K562 (cell line): Measurements from ENCODE around the gene CREB5.

ENCODE experiments used
- BMI1 ChIP-seq: fragments of 150-350 bp; IDR thresholded peaks from 2 replicates; pipeline ENCODE4 v1.6.1; 2014; ENCODE audit warnings: low read length
- CTCF ChIP-seq, 3 experiments: IDR thresholded peaks in 2 of 3; conservative IDR thresholded peaks in 1 of 3; 2 replicates each; pipeline ENCODE4 v1.5.1; 2011 to 2012; ENCODE audit warnings: low read length in 3 of 3, mild to moderate bottlenecking in 3 of 3, control low read depth in 2 of 3, improper control_type of control experiment in 1 of 3, inconsistent platforms in 1 of 3, low read depth in 1 of 3, mixed read lengths in 1 of 3, moderate library complexity in 1 of 3; ENCODE audit not compliant: insufficient read depth in 2 of 3
- EZH2 ChIP-seq: IDR thresholded peaks from 2 replicates; pipeline ENCODE4 v1.6.1; 2012; ENCODE audit warnings: low read depth, mild to moderate bottlenecking, inconsistent platforms, low read length, borderline replicate concordance
- JUN ChIP-seq, 2 experiments: sonication (generic) in 1 of 2; formaldehyde crosslinking in 1 of 2; IDR thresholded peaks; 2 replicates each; pipeline versions ENCODE4 v1.6.1 to v1.8.0; 2012 to 2022; ENCODE audit warnings: borderline replicate concordance in 2 of 2, mild to moderate bottlenecking in 2 of 2, improper control_type of control experiment in 1 of 2, low read depth in 1 of 2, low read length in 1 of 2, missing genetic modification reagents in 1 of 2
- PREB ChIP-seq: sonication (generic); formaldehyde crosslinking; IDR thresholded peaks from 2 replicates; pipeline ENCODE4 v1.8.1; 2023; ENCODE audit warnings: mild to moderate bottlenecking, missing genetic modification reagents
- TAF1 ChIP-seq: IDR thresholded peaks from 2 replicates; pipeline ENCODE4 v1.6.1; 2011; ENCODE audit warnings: mild to moderate bottlenecking, low read length, moderate library complexity; ENCODE audit not compliant: insufficient read depth, control insufficient read depth, severe bottlenecking; ENCODE audit errors: extremely low read depth
- TCF7L2 ChIP-seq: fragments of 150-350 bp; IDR thresholded peaks from 2 replicates; pipeline ENCODE4 v1.6.1; 2016; ENCODE audit warnings: low read depth, mild to moderate bottlenecking, low read length, moderate library complexity
- ZNF280A ChIP-seq: fragments of 450-650 bp; IDR thresholded peaks from 2 replicates; pipeline ENCODE4 v1.6.1; 2018; ENCODE audit warnings: mild to moderate bottlenecking, low read depth; ENCODE audit not compliant: partially characterized antibody

GRCh38 chr7:28782362-28782761, 370.0 kb downstream of the CREB5 start:
- TF ChIP-seq ZNF280A (no peak), EZH2 (no peak), BMI1 (no peak), CTCF (IDR thresholded peaks at IDR 0.05 in 2 of 3, conservative IDR thresholded peaks at IDR 0.05 in 1 of 3; ENCODE audit: insufficient read depth in 2 of 3, low read depth in 1 of 3, low read length in 3 of 3) (no peak), TAF1 (no peak), TCF7L2 (no peak), JUN (IDR thresholded peaks at IDR 0.05; ENCODE audit: borderline replicate concordance, low read depth, low read length) (no peak), JUN (CRISPR knock-in tag; IDR thresholded peaks at IDR 0.05; ENCODE audit: borderline replicate concordance) (no peak), PREB (CRISPR knock-in tag) (no peak)
